GM12878 (cell line): ENCODE data around the gene ANKAR. TPM values are rescaled to one million over a fixed set of nuclear protein-coding genes. Genes with fewer than 3 reads are reported as not detected.
"Not testable (repeated sequence)": the region's sequence is repeated elsewhere in the genome, so short reads cannot be mapped to it uniquely, and the experiment has no call there.

Source experiments
- ATAC-seq: fragments of 200-7000 bp; cut with Tn5 transposase; 3 replicates; pipeline ENCODE4 v1.9.1; 2020; ENCODE audit warnings: mild to moderate bottlenecking, moderate library complexity
- BruUV-seq: library from RNA; stranded (reverse); fragments of 400-500 nt; replicated peaks from 2 replicates; lab custom pipeline; 2021; lab: Mats Ljungman, UMichigan
- CTCF ChIA-PET: fragments of 300-600 bp; sonication (Branson Sonifier 250); formaldehyde crosslinking; extraction: SDS; loops from one replicate; lab custom pipeline; 2021; ENCODE audit warnings: inconsistent platforms; lab: Yijun Ruan, JAX
- POLR2A ChIA-PET: fragments of 350-600 bp; formaldehyde crosslinking; extraction: SDS; loops from one replicate; lab custom pipeline; 2021; ENCODE audit warnings: inconsistent platforms; lab: Charles Lee
- RAD21 ChIA-PET: fragments of 300-600 bp; sonication (Branson Sonifier 250); formaldehyde crosslinking; loops from one replicate; lab custom pipeline; 2023; ENCODE audit warnings: antibody characterized with exemption; ENCODE audit not compliant: unreplicated experiment; lab: Charles Lee
- SMC1A ChIA-PET: fragments of 300-600 bp; sonication (Branson Sonifier 250); formaldehyde crosslinking; loops from one replicate; lab custom pipeline; 2023; ENCODE audit not compliant: unreplicated experiment, uncharacterized antibody; lab: Charles Lee
- DNase-seq: peaks from one replicate; pipeline ENCODE4 v3.0.0-alpha.2; 2011; ENCODE audit warnings: low read depth, low spot score
- FAIRE-seq: peaks from 3 replicates; lab custom pipeline; 2011; peaks lifted over from hg19 to GRCh38; lab: Jason Lieb, UNC
- H2AFZ ChIP-seq: 2 replicates; pipeline ENCODE4 v1.6.0; 2011; ENCODE audit warnings: low read depth, low read length, control low read depth; ENCODE audit not compliant: control insufficient read depth
- H3K27ac ChIP-seq: 2 replicates; pipeline ENCODE4 v1.5.1; 2011; ENCODE audit warnings: control low read depth; ENCODE audit not compliant: control insufficient read depth, insufficient read depth
- H3K27me3 ChIP-seq, 2 experiments: replicated peaks in 1 of 2; 2 replicates each; pipeline versions ENCODE4 v1.6.0 to v1.6.1; 2011; ENCODE audit warnings: low read length in 1 of 2; ENCODE audit not compliant: control insufficient read depth in 2 of 2, insufficient read depth in 2 of 2
- H3K36me3 ChIP-seq, 2 experiments: 2 replicates each; pipeline ENCODE4 v1.5.1; 2011; ENCODE audit warnings: low read length in 1 of 2; ENCODE audit not compliant: control insufficient read depth in 2 of 2, insufficient read depth in 2 of 2
- H3K4me1 ChIP-seq: 2 replicates; pipeline ENCODE4 v1.6.1; 2011; ENCODE audit warnings: mild to moderate bottlenecking, low read length, moderate library complexity, mixed read lengths; ENCODE audit not compliant: control insufficient read depth, insufficient read depth
- H3K4me2 ChIP-seq: 2 replicates; pipeline ENCODE4 v1.6.0; 2011; ENCODE audit warnings: control low read depth; ENCODE audit not compliant: control insufficient read depth, insufficient read depth
- H3K4me3 ChIP-seq: fragments of 200-600 bp; sonication (generic); 2 replicates; pipeline ENCODE4 v1.5.1; 2016
- H3K79me2 ChIP-seq: 2 replicates; pipeline ENCODE4 v1.6.0; 2011; ENCODE audit warnings: low read length; ENCODE audit not compliant: control insufficient read depth, insufficient read depth
- H3K9ac ChIP-seq: 2 replicates; pipeline ENCODE4 v1.8.0; 2011; ENCODE audit warnings: low read length, control low read depth, mixed read lengths; ENCODE audit not compliant: control insufficient read depth, insufficient read depth
- H3K9me3 ChIP-seq: replicated peaks from 3 replicates; pipeline ENCODE4 v1.5.1; 2011; ENCODE audit warnings: mild to moderate bottlenecking, low read length; ENCODE audit not compliant: control insufficient read depth, insufficient read depth
- H4K20me1 ChIP-seq: 2 replicates; pipeline ENCODE4 v1.6.0; 2011; ENCODE audit not compliant: control insufficient read depth, insufficient read depth
- NR2C1 ChIP-seq: fragments of 450-650 bp; IDR thresholded peaks from 2 replicates; pipeline ENCODE4 v1.6.1; 2017; ENCODE audit warnings: antibody characterized with exemption, mild to moderate bottlenecking, moderate library complexity
- PKNOX1 ChIP-seq: fragments of 450-650 bp; IDR thresholded peaks from 2 replicates; pipeline ENCODE4 v1.6.1; 2016; ENCODE audit warnings: mild to moderate bottlenecking
- RUNX3 ChIP-seq: IDR thresholded peaks from 2 replicates; pipeline ENCODE4 v1.6.1; 2012; ENCODE audit warnings: low read length, inconsistent platforms
- SMAD1 ChIP-seq: fragments of 450-650 bp; IDR thresholded peaks from 2 replicates; pipeline ENCODE4 v1.6.1; 2018; ENCODE audit warnings: mild to moderate bottlenecking, low read depth; ENCODE audit not compliant: partially characterized antibody
- SPI1 ChIP-seq: IDR thresholded peaks from 2 replicates; pipeline ENCODE4 v1.6.1; 2011; ENCODE audit warnings: low read depth, mild to moderate bottlenecking, low read length, moderate library complexity, borderline replicate concordance; ENCODE audit not compliant: insufficient read depth
- ZZZ3 ChIP-seq: IDR thresholded peaks from 2 replicates; pipeline ENCODE4 v1.6.1; 2011; ENCODE audit warnings: low read depth; ENCODE audit not compliant: control insufficient read depth, insufficient read length
- WGBS: methylation state at CpG from one replicate; pipeline ENCODE4 v1.1.6; 2016; ENCODE audit warnings: low lambda C conversion rate; ENCODE audit not compliant: insufficient replicate concordance, insufficient coverage; ENCODE audit errors: missing lambda C conversion rate; 5-methylcytosine and 5-hydroxymethylcytosine counted together
- in situ Hi-C: fragments of 300-500 bp; cut with MboI; formaldehyde crosslinking; loops from 9 replicates; pipeline ENCODE4 v1.14.3; 2018; ENCODE audit warnings: mixed read lengths
- intact Hi-C: fragments of 100-400 bp; cut with micrococcal nuclease; formaldehyde crosslinking; loops from one replicate; pipeline ENCODE4 v1.14.2; 2022; ENCODE audit not compliant: unreplicated experiment
- polyA plus RNA-seq, 11 experiments: library from polyadenylated mRNA; depleted of rRNA in 4 of 11; unstranded in 6 of 11; stranded (reverse) in 5 of 11; fragments of >200 nt; fragmentation: Nextera tagmentation in 4 of 11; fragmentation: Illumina TruSeq in 1 of 11; extraction: Ambion mirVana in 4 of 11; extraction: Trizol in 1 of 11; gene quantifications; 1 replicate in 1 of 11; 2 replicates in 10 of 11; pipeline versions ENCODE4 v1.2.1 to v1.2.3, GENCODE V29; 2011 to 2016; ENCODE audit warnings: inconsistent platforms in 2 of 11, missing spikeins in 2 of 11, low read depth in 1 of 11
- total RNA-seq, 4 experiments: library from RNA; depleted of rRNA in 3 of 4; stranded (reverse); fragments of >200 nt in 3 of 4; fragmentation: Illumina TruSeq in 1 of 4; extraction: Trizol in 1 of 4; gene quantifications; 2 replicates each; pipeline versions ENCODE4 v1.2.1 to v1.2.3, GENCODE V29; 2013 to 2021

The ANKAR gene
- total and polyA plus RNA-seq, 10 of the 15 experiments (the other 5 are each of a cell fraction or from before 2014, with no cell fraction given) = 1.3 to 4.2 (median 2.7) TPM

GRCh38 chr2:189685540-189686229 lies 11.2 kb downstream of the ANKAR start:
- Histone ChIP-seq H3K9ac (no peak overlapping the region), H2AFZ (no peak overlapping the region), H3K79me2 (no peaks in the 10 kb centered on the region), H3K27ac (no peak overlapping the region), H3K36me3 (no peaks in the 10 kb centered on the region), H3K4me1 (peaks cover 5% of the 10 kb centered on the region; the same call in 1 of the 2 replicates), H3K4me2 (no peak overlapping the region), H4K20me1 (no peaks in the 10 kb centered on the region), H3K9me3 (no peaks in the 10 kb centered on the region), H3K4me3 (no peak overlapping the region), H3K27me3 (no peaks in the 10 kb centered on the region)
- DNase-seq (no peak), ATAC-seq (peak; percentile 54), FAIRE-seq (no peak)
- ChIA-PET RAD21 (interaction anchor here (1.5 kb wide), 1 partner anchor 24 kb away, joined by 6 read pairs; the partner anchor contains the start of gene ASNSD1), CTCF (interaction anchor here (0.7 to 1.7 kb wide), 3 partner anchors 9 to 11 kb away, joined by 3 to 5 read pairs (median 3); partner anchors contain the start of gene ANKAR), SMC1A (interaction anchor here (1.4 to 1.9 kb wide), 2 partner anchors 10 to 12 kb away, joined by 5 to 7 read pairs; partner anchors contain the start of gene ANKAR), POLR2A (no interaction called here)
- intact Hi-C loops = no loop called here
- in situ Hi-C loops = no loop called here
- no TSS peak for BruUV-seq
- WGBS = 69% methylated on average over 2 of the region's 2 CpGs
- peak; percentile 26 for TF ChIP-seq SMAD1
- peak; percentile 41; the same call in 1 of the 2 replicates for TF ChIP-seq PKNOX1
- TF ChIP-seq NR2C1 = no peak
- no peak for TF ChIP-seq ZZZ3
- peak; percentile 63 for TF ChIP-seq RUNX3
- TF ChIP-seq SPI1 = peak; percentile 17; the same call in 1 of the 2 replicates

GRCh38 chr2:189687796-189688195 lies 13.3 kb downstream of the ANKAR start:
- WGBS = 17% methylated on average over 1 of the region's 1 CpG
- H3K79me2 ChIP-seq, POLR2A ChIA-PET, H3K4me3 ChIP-seq, H3K27ac ChIP-seq, H3K9me3 ChIP-seq, SMC1A ChIA-PET, in situ Hi-C loops, DNase-seq, H3K9ac ChIP-seq, BruUV-seq, H3K36me3 ChIP-seq, ATAC-seq, intact Hi-C loops, H4K20me1 ChIP-seq, H2AFZ ChIP-seq, H3K4me2 ChIP-seq, H3K4me1 ChIP-seq, H3K27me3 ChIP-seq, FAIRE-seq, RAD21 ChIA-PET: not testable (repeated sequence)
- CTCF ChIA-PET = interaction anchor here (1.0 to 1.2 kb wide), 2 partner anchors 9 to 11 kb away, joined by 3 to 4 read pairs; no protein-coding TSS in a partner anchor
